Hepatocyte (in vitro differentiated cells): Measurements from ENCODE around the gene LPCAT3. TPM values are rescaled to one million over a fixed set of nuclear protein-coding genes. Genes with fewer than 3 reads are reported as not detected.

Source experiments
- DNase-seq: peaks from one replicate; pipeline ENCODE4 v3.0.0-alpha.2; 2016; ENCODE audit warnings: low spot score
- H2AFZ ChIP-seq: fragments of 200-600 bp; sonication (generic); 2 replicates; pipeline ENCODE4 v1.6.0; 2016; ENCODE audit warnings: antibody characterized with exemption, mild to moderate bottlenecking
- H3K27ac ChIP-seq: fragments of 200-600 bp; sonication (generic); 2 replicates; pipeline ENCODE4 v1.5.1; 2016; ENCODE audit warnings: mild to moderate bottlenecking
- H3K27me3 ChIP-seq: fragments of 200-600 bp; sonication (generic); 2 replicates; pipeline ENCODE4 v1.6.1; 2016
- H3K36me3 ChIP-seq: fragments of 200-600 bp; sonication (generic); replicated peaks from 2 replicates; pipeline ENCODE4 v1.5.1; 2016; ENCODE audit warnings: low read depth; ENCODE audit not compliant: insufficient read depth
- H3K4me1 ChIP-seq: fragments of 200-600 bp; sonication (generic); 2 replicates; pipeline ENCODE4 v1.5.1; 2016; ENCODE audit warnings: mild to moderate bottlenecking, moderate library complexity; ENCODE audit not compliant: insufficient read depth
- H3K4me2 ChIP-seq: fragments of 200-600 bp; sonication (generic); 2 replicates; pipeline ENCODE4 v1.6.0; 2016
- H3K4me3 ChIP-seq: fragments of 200-600 bp; sonication (generic); 2 replicates; pipeline ENCODE4 v1.5.1; 2016; ENCODE audit warnings: mild to moderate bottlenecking
- H3K79me2 ChIP-seq: fragments of 200-600 bp; sonication (generic); 2 replicates; pipeline ENCODE4 v1.6.0; 2017; ENCODE audit warnings: mild to moderate bottlenecking
- H3K9me2 ChIP-seq: fragments of 200-600 bp; sonication (generic); replicated peaks from 2 replicates; pipeline ENCODE4 v1.6.0; 2017; ENCODE audit warnings: mild to moderate bottlenecking; ENCODE audit not compliant: insufficient read depth
- H3K9me3 ChIP-seq: fragments of 200-600 bp; sonication (generic); 2 replicates; pipeline ENCODE4 v1.5.1; 2016; ENCODE audit warnings: low read depth, mild to moderate bottlenecking
- H4K20me1 ChIP-seq: fragments of 200-600 bp; sonication (generic); 2 replicates; pipeline ENCODE4 v1.6.0; 2016; ENCODE audit warnings: mild to moderate bottlenecking; ENCODE audit not compliant: insufficient read depth, poor library complexity, severe bottlenecking
- CTCF ChIP-seq: fragments of 200-600 bp; sonication (generic); IDR thresholded peaks from 2 replicates; pipeline ENCODE4 v1.5.1; 2016; ENCODE audit warnings: antibody characterized with exemption, mild to moderate bottlenecking; ENCODE audit not compliant: poor library complexity
- EZH2 ChIP-seq: fragments of 200-600 bp; sonication (generic); IDR thresholded peaks from 2 replicates; pipeline ENCODE4 v1.6.1; 2016; ENCODE audit warnings: antibody characterized with exemption, mild to moderate bottlenecking, borderline replicate concordance
- EZH2phosphoT487 ChIP-seq: fragments of 200-600 bp; sonication (generic); IDR thresholded peaks from one replicate; pipeline ENCODE4 v1.6.1; 2018; ENCODE audit warnings: antibody characterized with exemption, mild to moderate bottlenecking, low read depth, moderate library complexity; ENCODE audit not compliant: unreplicated experiment, severe bottlenecking
- WGBS: methylation state at CpG from one replicate; pipeline ENCODE4 v1.1.6; 2016; ENCODE audit warnings: low lambda C conversion rate; ENCODE audit errors: missing lambda C conversion rate; 5-methylcytosine and 5-hydroxymethylcytosine counted together
- polyA plus RNA-seq: library from polyadenylated mRNA; unstranded; fragments of >200 nt; fragmentation: Nextera tagmentation; extraction: Ambion mirVana; gene quantifications from 2 replicates; pipeline ENCODE4 v1.2.1, GENCODE V29; 2016
- total RNA-seq: library from RNA; depleted of rRNA; stranded (reverse); fragments of >200 nt; gene quantifications from 2 replicates; pipeline ENCODE4 v1.2.3, GENCODE V29; 2014

Gene LPCAT3
- total and polyA plus RNA-seq, 2 experiments from 2014 or later, result 78.6 to 119 TPM

- 96% methylated on average over 6 of the region's 6 CpGs for WGBS
- TF ChIP-seq EZH2phosphoT487, result no peak
- no peak for TF ChIP-seq EZH2
- no peak for TF ChIP-seq CTCF
- Histone ChIP-seq H3K27ac (no peak overlapping the region), H3K4me3 (no peak overlapping the region), H3K27me3 (no peaks in the 10 kb centered on the region), H3K9me2 (no peaks in the 10 kb centered on the region), H3K9me3 (no peaks in the 10 kb centered on the region), H3K36me3 (peaks cover 3% of the 10 kb centered on the region), H3K4me2 (no peak overlapping the region), H2AFZ (no peak overlapping the region), H4K20me1 (no peaks in the 10 kb centered on the region), H3K79me2 (peaks cover 5% of the 10 kb centered on the region), H3K4me1 (peaks cover 27% of the 10 kb centered on the region)
- no peak for DNase-seq
These were observed 40.1 kb downstream of the LPCAT3 start for GRCh38 chr12:6978188-6978587.

- H2AFZ ChIP-seq, result no peak overlapping the region
- H3K4me2 ChIP-seq, result no peak overlapping the region
- H3K27me3 ChIP-seq, result no peaks in the 10 kb centered on the region
- H3K79me2 ChIP-seq, result peaks cover 11% of the 10 kb centered on the region
- H3K4me1 ChIP-seq, result peaks cover 25% of the 10 kb centered on the region
- WGBS, result 92% methylated on average over 10 of the region's 10 CpGs
- H3K4me3 ChIP-seq, result no peak overlapping the region
- no peaks in the 10 kb centered on the region for H3K9me2 ChIP-seq
- H4K20me1 ChIP-seq, result no peaks in the 10 kb centered on the region
- H3K27ac ChIP-seq, result no peak overlapping the region
- no peak for TF ChIP-seq CTCF
- no peak for TF ChIP-seq EZH2phosphoT487
- H3K36me3 ChIP-seq, result peaks cover 3% of the 10 kb centered on the region
- DNase-seq, result no peak
- H3K9me3 ChIP-seq, result no peaks in the 10 kb centered on the region
These were observed 40.6 kb downstream of the LPCAT3 start for GRCh38 chr12:6977653-6978052.

GRCh38 chr12:6975297-6976032 is 42.8 kb downstream of the LPCAT3 start:
- Histone ChIP-seq H3K27me3 (no peaks in the 10 kb centered on the region), H3K36me3 (no peaks in the 10 kb centered on the region), H3K9me3 (no peaks in the 10 kb centered on the region), H3K4me2 (no peak overlapping the region), H3K9me2 (no peaks in the 10 kb centered on the region), H3K4me3 (no peak overlapping the region), H3K4me1 (peaks cover 14% of the 10 kb centered on the region), H3K27ac (no peak overlapping the region), H2AFZ (no peak overlapping the region), H3K79me2 (peaks cover 29% of the 10 kb centered on the region), H4K20me1 (no peaks in the 10 kb centered on the region)
- DNase-seq, result no peak
- WGBS, result 94% methylated on average over 2 of the region's 2 CpGs
- no peak for TF ChIP-seq EZH2phosphoT487
- no peak for TF ChIP-seq CTCF
- no peak for TF ChIP-seq EZH2
